Dedifferentiated amniotic fluid mesenchymal stem cell (primary cell): ENCODE results near the gene TRANK1.

ENCODE experiments used
- DNase-seq: peaks from one replicate; pipeline ENCODE4 v3.0.0-alpha.2; 2016; ENCODE audit errors: extremely low spot score

TRANK1 gene

GRCh38 chr3:36803091-36803791 is 141.6 kb downstream of the TRANK1 start:
- DNase-seq, result no peak

GRCh38 chr3:36800533-36801116 is 144.2 kb downstream of the TRANK1 start:
- no peak for DNase-seq

GRCh38 chr3:36796881-36797280 is 148.0 kb downstream of the TRANK1 start:
- no peak for DNase-seq

GRCh38 chr3:36796161-36796560 is 148.7 kb downstream of the TRANK1 start:
- DNase-seq, result no peak

GRCh38 chr3:36795622-36796021 is 149.2 kb downstream of the TRANK1 start:
- DNase-seq, result no peak

GRCh38 chr3:36792342-36792741 is 152.5 kb downstream of the TRANK1 start:
- DNase-seq, result no peak

GRCh38 chr3:36790765-36791164 is 154.1 kb downstream of the TRANK1 start:
- DNase-seq, result no peak

- no peak for DNase-seq
Measured at GRCh38 chr3:36786921-36787890, 157.6 kb downstream of the TRANK1 start.

GRCh38 chr3:36784138-36784635 is 160.7 kb downstream of the TRANK1 start:
- DNase-seq, result no peak

- no peak for DNase-seq
Measured at GRCh38 chr3:36777424-36778218, 167.2 kb downstream of the TRANK1 start.
